GM18505 (cell line): ENCODE data around the gene ISM1.

ENCODE experiments used
- ATAC-seq: cut with Tn5 transposase; IDR thresholded peaks from one replicate; pipeline ENCODE4 v1.9.1; 2021; ENCODE audit not compliant: unreplicated experiment
- POLR2A ChIP-seq: IDR thresholded peaks from 4 replicates; pipeline ENCODE4 v1.6.1; 2011; ENCODE audit warnings: borderline replicate concordance; ENCODE audit not compliant: insufficient read depth, insufficient read length; ENCODE audit errors: extremely low read depth

The ISM1 gene

GRCh38 chr20:13268953-13269352 is 47.9 kb downstream of the ISM1 start:
- ATAC-seq = no peak
- no peak for TF ChIP-seq POLR2A

- no peak for TF ChIP-seq POLR2A
- no peak for ATAC-seq
Measured at GRCh38 chr20:13270211-13270610, 49.1 kb downstream of the ISM1 start.

GRCh38 chr20:13271098-13271497 is 50.0 kb downstream of the ISM1 start:
- no peak for ATAC-seq
- TF ChIP-seq POLR2A = no peak

GRCh38 chr20:13271977-13272975 is 51.2 kb downstream of the ISM1 start:
- TF ChIP-seq POLR2A = no peak
- no peak for ATAC-seq

GRCh38 chr20:13274275-13274861 is 53.3 kb downstream of the ISM1 start:
- no peak for ATAC-seq
- no peak for TF ChIP-seq POLR2A

GRCh38 chr20:13276945-13277541 is 56.0 kb downstream of the ISM1 start:
- no peak for ATAC-seq
- TF ChIP-seq POLR2A = no peak

- TF ChIP-seq POLR2A = no peak
- no peak for ATAC-seq
Measured at GRCh38 chr20:13277663-13278295, 56.7 kb downstream of the ISM1 start.

GRCh38 chr20:13278812-13279570 is 57.9 kb downstream of the ISM1 start:
- ATAC-seq = no peak
- no peak for TF ChIP-seq POLR2A

- no peak for ATAC-seq
- TF ChIP-seq POLR2A = no peak
Measured at GRCh38 chr20:13280609-13281324, 59.7 kb downstream of the ISM1 start.

GRCh38 chr20:13283869-13284829 is 63.1 kb downstream of the ISM1 start:
- ATAC-seq = no peak
- TF ChIP-seq POLR2A = no peak

GRCh38 chr20:13284830-13285229 is 63.8 kb downstream of the ISM1 start:
- TF ChIP-seq POLR2A = no peak
- ATAC-seq = no peak
